AG04449 (cell line): Measurements from ENCODE around the gene BOC.

Experiments
- CTCF ChIA-PET: fragments of 350-600 bp; formaldehyde crosslinking; extraction: SDS; loops from one replicate; lab custom pipeline; 2021; ENCODE audit warnings: antibody characterized with exemption; lab: Yijun Ruan, JAX
- POLR2A ChIA-PET: fragments of 400-600, 350-600 bp; formaldehyde crosslinking; extraction: SDS; loops from one replicate; lab custom pipeline; 2020; ENCODE audit warnings: antibody characterized with exemption, inconsistent platforms; lab: Yijun Ruan, JAX
- DNase-seq: peaks from one replicate; pipeline ENCODE4 v3.0.0-alpha.2; 2010; ENCODE audit warnings: low read depth, low spot score
- H3K4me3 ChIP-seq: 2 replicates; pipeline ENCODE4 v1.5.1; 2011; ENCODE audit warnings: low read depth, mild to moderate bottlenecking, control low read depth, low read length
- CTCF ChIP-seq: IDR thresholded peaks from one replicate; pipeline ENCODE4 v1.5.1; 2011; ENCODE audit warnings: mild to moderate bottlenecking, moderate library complexity, low read length, control low read depth, inconsistent platforms; ENCODE audit not compliant: insufficient read depth; ENCODE audit errors: missing control alignments

Gene BOC

DNA sequence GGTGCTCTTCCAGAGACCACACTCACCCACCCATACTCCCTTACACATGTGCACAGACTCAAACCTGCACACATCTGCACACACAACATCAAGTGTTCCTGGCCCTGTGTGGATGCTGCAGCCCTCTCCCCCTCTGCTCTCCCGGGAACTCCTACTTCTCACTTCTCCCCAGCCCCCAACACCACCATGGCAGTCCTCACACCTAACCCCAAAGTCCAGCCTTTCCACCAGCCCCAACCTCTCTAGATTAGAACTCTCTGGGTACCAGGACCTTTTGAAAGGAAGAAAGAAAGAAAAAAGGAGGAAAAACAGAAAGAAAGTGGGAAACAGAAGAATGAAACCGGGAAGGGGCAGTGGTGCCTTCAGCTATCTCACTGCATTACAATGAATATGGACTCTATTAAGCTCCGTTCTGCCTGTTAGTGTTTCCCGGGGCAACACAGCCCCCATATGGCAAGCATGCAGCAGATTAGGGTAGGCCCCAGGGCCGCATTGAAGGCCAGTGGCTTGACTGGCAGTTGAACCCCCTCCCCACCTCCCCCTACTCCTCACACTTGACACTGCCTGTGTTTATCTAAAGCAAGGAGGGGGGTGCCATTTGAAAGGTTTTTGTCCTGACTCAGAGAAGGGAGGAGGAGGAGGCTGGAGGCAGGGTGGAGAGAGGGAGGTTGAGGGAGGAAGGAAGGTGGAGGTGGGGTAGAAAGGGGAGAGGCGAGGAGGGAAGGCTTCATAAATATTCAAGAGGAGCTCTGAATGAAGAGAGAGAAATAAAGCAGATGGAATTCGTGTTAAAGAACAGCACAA is 30.1 kb downstream of the BOC start:
- peak overlapping the region; percentile 46 for H3K4me3 ChIP-seq
- no peak for TF ChIP-seq CTCF
- POLR2A ChIA-PET = interaction anchor here (0.9 to 1.8 kb wide), 3 partner anchors 10 to 33 kb away, joined by 3 to 6 read pairs (median 4); partner anchors contain the start of gene BOC
- CTCF ChIA-PET = interaction anchor here (1.1 to 3.1 kb wide), 6 partner anchors 9 to 204 kb away, joined by 3 to 12 read pairs (median 3); no protein-coding TSS in a partner anchor
- no peak for DNase-seq

DNA sequence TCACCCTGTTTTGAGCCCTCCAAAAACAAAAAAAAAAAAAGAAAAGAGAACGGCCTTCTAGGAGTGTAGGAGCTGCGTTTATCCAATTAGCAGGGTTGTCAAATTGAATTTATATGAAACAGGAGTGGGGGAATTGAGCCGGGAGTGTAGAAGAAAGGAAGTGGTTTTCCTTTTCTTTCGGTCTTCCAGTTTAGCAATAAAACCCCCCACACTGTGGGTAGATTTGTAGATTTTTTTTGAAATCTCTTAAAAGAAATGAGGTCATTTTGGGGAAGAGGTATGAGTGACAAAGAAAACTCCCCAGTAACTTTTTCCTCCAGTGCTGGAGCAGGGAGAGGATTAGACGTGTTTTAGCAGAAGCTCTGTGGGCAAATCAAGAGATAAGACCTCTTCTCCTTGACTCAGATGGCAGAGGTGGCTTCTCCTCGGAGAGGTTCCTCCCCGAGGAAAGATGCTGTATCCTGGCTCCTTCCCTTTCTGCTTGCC is 30.8 kb downstream of the BOC start:
- ChIA-PET POLR2A (interaction anchor here (0.9 to 1.8 kb wide), 3 partner anchors 11 to 32 kb away, joined by 3 to 6 read pairs (median 4); partner anchors contain the start of gene BOC), CTCF (interaction anchor here (1.1 to 3.1 kb wide), 5 partner anchors 10 to 205 kb away, joined by 3 to 12 read pairs (median 3); no protein-coding TSS in a partner anchor)
- no peak for TF ChIP-seq CTCF
- peak overlapping the region; percentile 46 for H3K4me3 ChIP-seq
- no peak for DNase-seq

GRCh38 chr3:113243071-113243470 is 31.7 kb downstream of the BOC start:
- H3K4me3 ChIP-seq = no peak overlapping the region
- no peak for TF ChIP-seq CTCF
- CTCF ChIA-PET = interaction anchor here (0.8 to 1.6 kb wide), 4 partner anchors 10 to 206 kb away, joined by 3 read pairs; partner anchors contain the start of gene BOC
- DNase-seq = no peak
- POLR2A ChIA-PET = no interaction called here

GRCh38 chr3:113243846-113244245 is 32.5 kb downstream of the BOC start:
- no peak for DNase-seq
- POLR2A ChIA-PET = no interaction called here
- CTCF ChIA-PET = interaction anchor here (1.2 to 2.6 kb wide), 4 partner anchors 12 to 44 kb away, joined by 3 to 12 read pairs (median 4); partner anchors contain the start of gene BOC
- no peak for TF ChIP-seq CTCF
- no peak overlapping the region for H3K4me3 ChIP-seq

GRCh38 chr3:113245761-113246161 is 34.4 kb downstream of the BOC start:
- no peak for DNase-seq
- POLR2A ChIA-PET = interaction anchor here (1.3 to 1.5 kb wide), 2 partner anchors 11 to 35 kb away, joined by 4 to 7 read pairs; partner anchors contain the start of gene BOC
- no peak overlapping the region for H3K4me3 ChIP-seq
- CTCF ChIA-PET = interaction anchor here (1.0 to 2.6 kb wide), 6 partner anchors 10 to 192 kb away, joined by 3 to 12 read pairs (median 4); no protein-coding TSS in a partner anchor
- no peak for TF ChIP-seq CTCF

GRCh38 chr3:113247068-113247467 is 35.7 kb downstream of the BOC start:
- no peak overlapping the region for H3K4me3 ChIP-seq
- no peak for DNase-seq
- TF ChIP-seq CTCF = no peak
- POLR2A ChIA-PET = no interaction called here
- CTCF ChIA-PET = interaction anchor here (0.7 to 2.0 kb wide), 4 partner anchors 30 to 196 kb away, joined by 3 to 8 read pairs (median 3); no protein-coding TSS in a partner anchor
